Esophagus squamous epithelium (tissue), 4 donors: ENCODE results near the gene CD58.

Experiments used
- POLR2A ChIP-seq, 4 donors: fragments of 450-650 bp; IDR thresholded peaks; one replicate each; pipeline ENCODE4 v1.6.1; 2017; ENCODE audit warnings: antibody characterized with exemption in 4 of 4, mild to moderate bottlenecking in 4 of 4, moderate library complexity in 3 of 4
- TF ChIP-seq, protein P1 (sequence below), 6 experiments: fragments of 450-650 bp in 4 of 6; fragments of 200-600 bp in 2 of 6; sonication (generic) in 2 of 6; IDR thresholded peaks; one replicate each; pipeline ENCODE4 v1.5.1; 2016 to 2019; ENCODE audit warnings: antibody characterized with exemption in 6 of 6, mild to moderate bottlenecking in 4 of 6, moderate library complexity in 4 of 6

- TF ChIP-seq, protein P1, sequence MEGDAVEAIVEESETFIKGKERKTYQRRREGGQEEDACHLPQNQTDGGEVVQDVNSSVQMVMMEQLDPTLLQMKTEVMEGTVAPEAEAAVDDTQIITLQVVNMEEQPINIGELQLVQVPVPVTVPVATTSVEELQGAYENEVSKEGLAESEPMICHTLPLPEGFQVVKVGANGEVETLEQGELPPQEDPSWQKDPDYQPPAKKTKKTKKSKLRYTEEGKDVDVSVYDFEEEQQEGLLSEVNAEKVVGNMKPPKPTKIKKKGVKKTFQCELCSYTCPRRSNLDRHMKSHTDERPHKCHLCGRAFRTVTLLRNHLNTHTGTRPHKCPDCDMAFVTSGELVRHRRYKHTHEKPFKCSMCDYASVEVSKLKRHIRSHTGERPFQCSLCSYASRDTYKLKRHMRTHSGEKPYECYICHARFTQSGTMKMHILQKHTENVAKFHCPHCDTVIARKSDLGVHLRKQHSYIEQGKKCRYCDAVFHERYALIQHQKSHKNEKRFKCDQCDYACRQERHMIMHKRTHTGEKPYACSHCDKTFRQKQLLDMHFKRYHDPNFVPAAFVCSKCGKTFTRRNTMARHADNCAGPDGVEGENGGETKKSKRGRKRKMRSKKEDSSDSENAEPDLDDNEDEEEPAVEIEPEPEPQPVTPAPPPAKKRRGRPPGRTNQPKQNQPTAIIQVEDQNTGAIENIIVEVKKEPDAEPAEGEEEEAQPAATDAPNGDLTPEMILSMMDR (IDR thresholded peaks at IDR 0.05), result no peak
- no peak for TF ChIP-seq POLR2A (IDR thresholded peaks at IDR 0.05)
Measured at GRCh38 chr1:116533429-116533820, 37.4 kb downstream of the CD58 start.
